Esophagus muscularis mucosa (tissue), 4 donors: ENCODE results near the gene MAD2L1BP. TPM values are rescaled to one million over a fixed set of nuclear protein-coding genes. Genes with fewer than 3 reads are reported as not detected.

Source experiments
- DNase-seq: peaks from one replicate; pipeline ENCODE4 v3.0.0-alpha.2; 2017; ENCODE audit errors: extremely low spot score
- H3K27ac ChIP-seq, 4 donors: fragments of 200-600 bp; sonication (generic); replicated peaks in 1 of 4; 1 replicate in 3 of 4; 2 replicates in 1 of 4; pipeline ENCODE4 v1.5.1; 2016 to 2019; ENCODE audit warnings: mild to moderate bottlenecking in 1 of 4
- H3K27me3 ChIP-seq, 4 donors: fragments of 200-600 bp; sonication (generic); one replicate each; pipeline versions ENCODE4 v1.5.1 to v1.6.0; 2016 to 2019
- H3K36me3 ChIP-seq, 4 donors: fragments of 200-600 bp; sonication (generic); one replicate each; pipeline ENCODE4 v1.5.1; 2016 to 2019
- H3K4me1 ChIP-seq, 4 donors: fragments of 200-600 bp; sonication (generic); one replicate each; pipeline ENCODE4 v1.5.1; 2016 to 2019
- H3K4me3 ChIP-seq, 4 donors: fragments of 200-600 bp; sonication (generic); 1 replicate in 2 of 4; 2 replicates in 2 of 4; pipeline ENCODE4 v1.5.1; 2016 to 2019; ENCODE audit warnings: mild to moderate bottlenecking in 4 of 4, moderate library complexity in 1 of 4
- H3K9me3 ChIP-seq, 4 donors: fragments of 200-600 bp; sonication (generic); 1 replicate in 3 of 4; 2 replicates in 1 of 4; pipeline ENCODE4 v1.5.1; 2016 to 2019
- CTCF ChIP-seq, 3 experiments: fragments of 200-600 bp in 2 of 3; fragments of 450-650 bp in 1 of 3; sonication (generic) in 2 of 3; IDR thresholded peaks; one replicate each; pipeline ENCODE4 v1.5.1; 2017 to 2019; ENCODE audit warnings: antibody characterized with exemption in 3 of 3, mild to moderate bottlenecking in 2 of 3, moderate library complexity in 1 of 3
- EP300 ChIP-seq: sonication (generic); formaldehyde crosslinking; IDR thresholded peaks from one replicate; pipeline ENCODE4 v1.6.1; 2017; ENCODE audit warnings: antibody characterized with exemption
- POLR2A ChIP-seq: fragments of 450-650 bp; IDR thresholded peaks from one replicate; pipeline ENCODE4 v1.6.1; 2017; ENCODE audit warnings: antibody characterized with exemption, moderate library complexity, mild to moderate bottlenecking, low read depth
- POLR2AphosphoS5 ChIP-seq, 2 donors: sonication (generic); formaldehyde crosslinking; IDR thresholded peaks; one replicate each; pipeline ENCODE4 v1.6.1; 2017; ENCODE audit warnings: antibody characterized with exemption in 2 of 2
- WGBS: methylation state at CpG from one replicate; pipeline ENCODE4 v1.1.5; 2018; 5-methylcytosine and 5-hydroxymethylcytosine counted together
- intact Hi-C: fragments of 100-400 bp; cut with DNase I; formaldehyde crosslinking; loops from one replicate; pipeline ENCODE4 v1.15.1; 2023
- total RNA-seq, 4 donors: library from RNA; depleted of rRNA; stranded (reverse); fragments of >200 nt; gene quantifications; one replicate each; pipeline versions ENCODE4 v1.1.0 to v1.2.1, GENCODE V29; 2016

Gene MAD2L1BP
- total RNA-seq, 4 donors from 2014 or later = 17.9 to 26.7 (median 21.6) TPM

GRCh38 chr6:43610431-43610830 lies 25.2 kb upstream of the MAD2L1BP start:
- intact Hi-C loops = no loop called here
- WGBS = 98% methylated on average over 5 of the region's 5 CpGs
- Histone ChIP-seq H3K27me3 (no peaks in the 10 kb centered on the region), H3K4me3 (no peak overlapping the region), H3K4me1 (peaks cover 0 to 8% (median 0%) of the 10 kb centered on the region in 4 donors), H3K36me3 (peaks cover 7 to 80% (median 55%) of the 10 kb centered on the region in 4 donors), H3K27ac (no peak overlapping the region), H3K9me3 (no peaks in the 10 kb centered on the region)
- TF ChIP-seq CTCF (IDR thresholded peaks at IDR 0.05) (no peak), POLR2A (no peak), EP300 (no peak), POLR2AphosphoS5 (IDR thresholded peaks at IDR 0.05) (no peak)
- DNase-seq = no peak

- 91% methylated on average over 6 of the region's 6 CpGs for WGBS
- Histone ChIP-seq H3K9me3 (no peaks in the 10 kb centered on the region), H3K27me3 (no peaks in the 10 kb centered on the region), H3K4me1 (no peaks in the 10 kb centered on the region), H3K27ac (no peak overlapping the region), H3K36me3 (peaks cover 4 to 71% (median 48%) of the 10 kb centered on the region in 4 donors), H3K4me3 (no peak overlapping the region)
- TF ChIP-seq CTCF (IDR thresholded peaks at IDR 0.05) (no peak), POLR2AphosphoS5 (IDR thresholded peaks at IDR 0.05) (no peak), POLR2A (no peak), EP300 (no peak)
- intact Hi-C loops = no loop called here
- no peak for DNase-seq
Observed at GRCh38 chr6:43613721-43614395, 21.8 kb upstream of the MAD2L1BP start.

GRCh38 chr6:43614396-43614730 lies 21.3 kb upstream of the MAD2L1BP start:
- no peaks in the 10 kb centered on the region for H3K4me1 ChIP-seq
- peaks cover 4 to 74% (median 49%) of the 10 kb centered on the region in 4 donors for H3K36me3 ChIP-seq
- intact Hi-C loops = no loop called here
- H3K9me3 ChIP-seq = no peaks in the 10 kb centered on the region
- H3K27ac ChIP-seq = no peak overlapping the region
- no peak for DNase-seq
- 85% methylated on average over 3 of the region's 3 CpGs for WGBS
- no peaks in the 10 kb centered on the region for H3K27me3 ChIP-seq
- TF ChIP-seq POLR2A = no peak
- TF ChIP-seq EP300 = no peak
- TF ChIP-seq POLR2AphosphoS5 (IDR thresholded peaks at IDR 0.05) = no peak
- TF ChIP-seq CTCF (IDR thresholded peaks at IDR 0.05) = no peak
- no peak overlapping the region for H3K4me3 ChIP-seq

GRCh38 chr6:43616725-43617472 lies 18.7 kb upstream of the MAD2L1BP start:
- no peak for TF ChIP-seq POLR2A
- no peak for TF ChIP-seq POLR2AphosphoS5 (IDR thresholded peaks at IDR 0.05)
- no peak for TF ChIP-seq EP300
- TF ChIP-seq CTCF (IDR thresholded peaks at IDR 0.05) = no peak
- DNase-seq = no peak
- WGBS = 96% methylated on average over 9 of the region's 9 CpGs
- intact Hi-C loops = no loop called here
- H3K36me3 ChIP-seq = peaks cover 15 to 77% (median 59%) of the 10 kb centered on the region in 4 donors
- H3K27ac ChIP-seq = no peak overlapping the region
- no peaks in the 10 kb centered on the region for H3K4me1 ChIP-seq
- no peak overlapping the region for H3K4me3 ChIP-seq
- H3K27me3 ChIP-seq = no peaks in the 10 kb centered on the region
- no peaks in the 10 kb centered on the region for H3K9me3 ChIP-seq
